Osteocyte (in vitro differentiated cells): Measurements from ENCODE around the gene RXRA. TPM values are rescaled to one million over a fixed set of nuclear protein-coding genes. Genes with fewer than 3 reads are reported as not detected.

Experiments used
- DNase-seq: peaks from one replicate; pipeline ENCODE4 v3.0.0; 2021; ENCODE audit warnings: mixed read lengths; ENCODE audit not compliant: unreplicated experiment; ENCODE audit errors: extremely low spot score
- H3K27ac Mint-ChIP-seq: one replicate; pipeline ENCODE4 v1.8.0; 2021; ENCODE audit warnings: mild to moderate bottlenecking, mixed read lengths; ENCODE audit not compliant: unreplicated experiment
- H3K27me3 Mint-ChIP-seq: one replicate; pipeline ENCODE4 v1.8.0; 2021; ENCODE audit warnings: mixed read lengths; ENCODE audit not compliant: unreplicated experiment
- H3K36me3 Mint-ChIP-seq: one replicate; pipeline ENCODE4 v1.8.0; 2021; ENCODE audit warnings: mixed read lengths; ENCODE audit not compliant: unreplicated experiment
- H3K4me1 Mint-ChIP-seq: one replicate; pipeline ENCODE4 v1.8.0; 2021; ENCODE audit warnings: mixed read lengths; ENCODE audit not compliant: unreplicated experiment
- H3K4me3 Mint-ChIP-seq: one replicate; pipeline ENCODE4 v1.8.0; 2021; ENCODE audit warnings: mild to moderate bottlenecking, moderate library complexity, mixed read lengths; ENCODE audit not compliant: unreplicated experiment
- H3K9me3 Mint-ChIP-seq: one replicate; pipeline ENCODE4 v1.8.0; 2021; ENCODE audit warnings: mixed read lengths; ENCODE audit not compliant: unreplicated experiment
- CTCF ChIP-seq: fragments of 200-600 bp; sonication (generic); IDR thresholded peaks from 2 replicates; pipeline ENCODE4 v1.5.0; 2021; ENCODE audit warnings: antibody characterized with exemption, mild to moderate bottlenecking, moderate library complexity
- total RNA-seq: library from RNA; stranded (reverse); gene quantifications from 2 replicates; pipeline ENCODE4 v1.2.1, GENCODE V29; 2021

RXRA gene
- total RNA-seq, 1 donor from 2014 or later: 82.2 TPM

- H3K4me1 Mint-ChIP-seq: peaks cover 43% of the 10 kb centered on the region
- no peak for DNase-seq
- TF ChIP-seq CTCF: peak; percentile 49
Observed at GRCh38 chr9:134399435-134400056, 73.3 kb downstream of the RXRA start.

GRCh38 chr9:134400283-134400682, 74.0 kb downstream of the RXRA start:
- no peak for TF ChIP-seq CTCF
- Mint-ChIP-seq H3K4me3 (no peak overlapping the region), H3K27ac (no peak overlapping the region), H3K27me3 (no peaks in the 10 kb centered on the region), H3K4me1 (peaks cover 43% of the 10 kb centered on the region), H3K36me3 (peaks cover 5% of the 10 kb centered on the region), H3K9me3 (no peaks in the 10 kb centered on the region)
- DNase-seq: no peak

More at GRCh38 chr9:134399435-134400056, 73.3 kb downstream of the RXRA start:
- H3K4me3 Mint-ChIP-seq: no peak overlapping the region
- H3K9me3 Mint-ChIP-seq: no peaks in the 10 kb centered on the region
- peaks cover 5% of the 10 kb centered on the region for H3K36me3 Mint-ChIP-seq
- no peaks in the 10 kb centered on the region for H3K27me3 Mint-ChIP-seq
- no peak overlapping the region for H3K27ac Mint-ChIP-seq

GRCh38 chr9:134401391-134401790, 75.1 kb downstream of the RXRA start:
- peaks cover 7% of the 10 kb centered on the region for H3K36me3 Mint-ChIP-seq
- no peaks in the 10 kb centered on the region for H3K27me3 Mint-ChIP-seq
- no peak overlapping the region for H3K27ac Mint-ChIP-seq
- H3K4me1 Mint-ChIP-seq: peaks cover 45% of the 10 kb centered on the region
- H3K9me3 Mint-ChIP-seq: no peaks in the 10 kb centered on the region
- TF ChIP-seq CTCF: no peak
- no peak overlapping the region for H3K4me3 Mint-ChIP-seq
- DNase-seq: no peak

- no peak for DNase-seq
- H3K27me3 Mint-ChIP-seq: no peaks in the 10 kb centered on the region
Observed at GRCh38 chr9:134402182-134402581, 75.9 kb downstream of the RXRA start.

GRCh38 chr9:134403292-134403681, 77.0 kb downstream of the RXRA start:
- TF ChIP-seq CTCF: no peak
- DNase-seq: no peak
- H3K36me3 Mint-ChIP-seq: peaks cover 7% of the 10 kb centered on the region
- H3K9me3 Mint-ChIP-seq: no peaks in the 10 kb centered on the region
- no peak overlapping the region for H3K4me3 Mint-ChIP-seq
- peaks cover 48% of the 10 kb centered on the region for H3K4me1 Mint-ChIP-seq
- peak overlapping the region; percentile 85 for H3K27ac Mint-ChIP-seq
- no peaks in the 10 kb centered on the region for H3K27me3 Mint-ChIP-seq

More at GRCh38 chr9:134402182-134402581, 75.9 kb downstream of the RXRA start:
- Mint-ChIP-seq H3K4me3 (no peak overlapping the region), H3K4me1 (peaks cover 45% of the 10 kb centered on the region), H3K9me3 (no peaks in the 10 kb centered on the region), H3K36me3 (peaks cover 7% of the 10 kb centered on the region), H3K27ac (no peak overlapping the region)
- TF ChIP-seq CTCF: no peak
